Measurements from ENCODE around the gene CSNK1G1. TPM values are rescaled to one million over a fixed set of nuclear protein-coding genes. Genes with fewer than 3 reads are reported as not detected.

Gene CSNK1G1
- polyA plus RNA-seq, 1 donor from 2014 or later = 18.9 TPM

- H2AFZ ChIP-seq (ENCODE audit: low read depth, low read length) = no peak overlapping the region
- no peak overlapping the region for H3K4me3 ChIP-seq (ENCODE audit: low read length)
- H3K79me2 ChIP-seq (replicated peaks; ENCODE audit: insufficient read depth, low read length) = no peaks in the 10 kb centered on the region
- H3K9ac ChIP-seq (ENCODE audit: low read length) = no peak overlapping the region
- no peaks in the 10 kb centered on the region for H3K36me3 ChIP-seq (ENCODE audit: insufficient read depth, low read length)
- TF ChIP-seq EZH2 (IDR thresholded peaks at IDR 0.05; ENCODE audit: borderline replicate concordance, insufficient read depth, low read length, poor library complexity, severe bottlenecking) = no peak
- no peak for TF ChIP-seq SMC3 (conservative IDR thresholded peaks at IDR 0.05; ENCODE audit: poor library complexity)
- TF ChIP-seq TAF1 (IDR thresholded peaks at IDR 0.05; ENCODE audit: low read depth) = no peak
- no peak for TF ChIP-seq POLR2AphosphoS5 (IDR thresholded peaks at IDR 0.05)
- TF ChIP-seq MXI1 (conservative IDR thresholded peaks at IDR 0.05; ENCODE audit: poor library complexity, severe bottlenecking) = no peak
- no peak for TF ChIP-seq CTCF (IDR thresholded peaks at IDR 0.05; ENCODE audit: poor library complexity, severe bottlenecking)
- TF ChIP-seq RAD21 (conservative IDR thresholded peaks at IDR 0.05) = no peak
- no peak for TF ChIP-seq EP300 (conservative IDR thresholded peaks at IDR 0.05; ENCODE audit: poor library complexity, severe bottlenecking)
- H3K27me3 ChIP-seq (ENCODE audit: insufficient read depth, low read depth, low read length) = no peaks in the 10 kb centered on the region
- no peaks in the 10 kb centered on the region for H4K20me1 ChIP-seq (ENCODE audit: insufficient read depth)
- H3F3A ChIP-seq (ENCODE audit: insufficient read depth, low read length, poor library complexity, severe bottlenecking) = no peaks in the 10 kb centered on the region
- H3K9me2 ChIP-seq (ENCODE audit: insufficient read depth, low read length) = no peaks in the 10 kb centered on the region
- no peak overlapping the region for H3K4me2 ChIP-seq (ENCODE audit: low read length)
- no peak overlapping the region for H3K27ac ChIP-seq (ENCODE audit: low read length)
- no peaks in the 10 kb centered on the region for H3K9me3 ChIP-seq (ENCODE audit: low read length)
Measured at GRCh38 chr15:64369078-64369607, 13.2 kb upstream of the CSNK1G1 start.

- no peaks in the 10 kb centered on the region for H3K27me3 ChIP-seq (ENCODE audit: insufficient read depth, low read depth, low read length)
- H3K9me3 ChIP-seq (ENCODE audit: low read length) = no peaks in the 10 kb centered on the region
- no peaks in the 10 kb centered on the region for H3F3A ChIP-seq (ENCODE audit: insufficient read depth, low read length, poor library complexity, severe bottlenecking)
- no peak overlapping the region for H3K4me2 ChIP-seq (ENCODE audit: low read length)
- no peak overlapping the region for H3K27ac ChIP-seq (ENCODE audit: low read length)
- no peaks in the 10 kb centered on the region for H3K9me2 ChIP-seq (ENCODE audit: insufficient read depth, low read length)
- no peak overlapping the region for H2AFZ ChIP-seq (ENCODE audit: low read depth, low read length)
- H3K9ac ChIP-seq (ENCODE audit: low read length) = no peak overlapping the region
- H3K36me3 ChIP-seq (ENCODE audit: insufficient read depth, low read length) = no peaks in the 10 kb centered on the region
- TF ChIP-seq CTCF (IDR thresholded peaks at IDR 0.05; ENCODE audit: poor library complexity, severe bottlenecking) = no peak
- no peak for TF ChIP-seq TAF1 (IDR thresholded peaks at IDR 0.05; ENCODE audit: low read depth)
- no peak for TF ChIP-seq EP300 (conservative IDR thresholded peaks at IDR 0.05; ENCODE audit: poor library complexity, severe bottlenecking)
- TF ChIP-seq SMC3 (conservative IDR thresholded peaks at IDR 0.05; ENCODE audit: poor library complexity) = no peak
- no peak for TF ChIP-seq REST (IDR thresholded peaks at IDR 0.05; ENCODE audit: borderline replicate concordance)
- TF ChIP-seq POLR2AphosphoS5 (IDR thresholded peaks at IDR 0.05) = no peak
- TF ChIP-seq EZH2 (IDR thresholded peaks at IDR 0.05; ENCODE audit: borderline replicate concordance, insufficient read depth, low read length, poor library complexity, severe bottlenecking) = no peak
- no peak for TF ChIP-seq RAD21 (conservative IDR thresholded peaks at IDR 0.05)
- no peak for TF ChIP-seq MXI1 (conservative IDR thresholded peaks at IDR 0.05; ENCODE audit: poor library complexity, severe bottlenecking)
- H3K4me3 ChIP-seq (ENCODE audit: low read length) = no peak overlapping the region
- no peaks in the 10 kb centered on the region for H4K20me1 ChIP-seq (ENCODE audit: insufficient read depth)
- no peaks in the 10 kb centered on the region for H3K79me2 ChIP-seq (replicated peaks; ENCODE audit: insufficient read depth, low read length)
Measured at GRCh38 chr15:64361259-64361658, 5.3 kb upstream of the CSNK1G1 start.
